WTC11 (cell line): ENCODE data around the gene IST1. TPM values are rescaled to one million over a fixed set of nuclear protein-coding genes. Genes with fewer than 3 reads are reported as not detected.

Experiments used
- ATAC-seq: fragments of 200-7000 bp; cut with Tn5 transposase; 2 replicates; pipeline ENCODE4 v1.10.0; 2021; ENCODE audit warnings: mild to moderate bottlenecking, moderate library complexity
- CTCF ChIA-PET: fragments of 300-600 bp; sonication (Branson Sonifier 250); formaldehyde crosslinking; loops from one replicate; lab custom pipeline; 2021; ENCODE audit warnings: antibody characterized with exemption; lab: Charles Lee
- POLR2A ChIA-PET: fragments of 350-600 bp; sonication (Branson Sonifier 250); formaldehyde crosslinking; loops from one replicate; lab custom pipeline; 2021; ENCODE audit warnings: antibody characterized with exemption; lab: Charles Lee
- DNase-seq: peaks from one replicate; pipeline ENCODE4 v3.0.0; 2021; ENCODE audit warnings: low spot score
- H3K27ac Mint-ChIP-seq: 2 replicates; pipeline ENCODE4 v1.8.0; 2021; ENCODE audit warnings: mixed read lengths
- H3K27me3 Mint-ChIP-seq: 2 replicates; pipeline ENCODE4 v1.8.0; 2021; ENCODE audit warnings: low read depth, mild to moderate bottlenecking, moderate library complexity, mixed read lengths
- H3K36me3 Mint-ChIP-seq: 2 replicates; pipeline ENCODE4 v1.8.0; 2021; ENCODE audit warnings: mixed read lengths
- H3K4me1 Mint-ChIP-seq: 2 replicates; pipeline ENCODE4 v1.8.0; 2022; ENCODE audit warnings: mixed read lengths
- H3K4me3 Mint-ChIP-seq: 2 replicates; pipeline ENCODE4 v1.8.0; 2021; ENCODE audit warnings: mild to moderate bottlenecking, moderate library complexity, mixed read lengths
- H3K9me3 Mint-ChIP-seq: 2 replicates; pipeline ENCODE4 v1.8.0; 2021; ENCODE audit warnings: mixed read lengths
- AFF4 ChIP-seq: sonication (generic); formaldehyde crosslinking; IDR thresholded peaks from 2 replicates; pipeline ENCODE4 v1.8.1; 2023; ENCODE audit warnings: mild to moderate bottlenecking, missing genetic modification reagents, borderline replicate concordance
- IRF2 ChIP-seq: sonication (generic); formaldehyde crosslinking; IDR thresholded peaks from 2 replicates; pipeline ENCODE4 v1.8.0; 2022; ENCODE audit warnings: low read depth, missing genetic modification reagents, borderline replicate concordance
- JAZF1 ChIP-seq: fragments of 250-450 bp; sonication (Bioruptor Pico); IDR thresholded peaks from 2 replicates; pipeline ENCODE4 v1.9.0; 2021; ENCODE audit warnings: moderate library complexity, mild to moderate bottlenecking, inconsistent platforms
- MAX ChIP-seq: sonication (generic); formaldehyde crosslinking; IDR thresholded peaks from 2 replicates; pipeline ENCODE4 v1.8.0; 2022; ENCODE audit warnings: mild to moderate bottlenecking, missing genetic modification reagents
- NFATC4 ChIP-seq: fragments of 250-450 bp; sonication (Bioruptor Pico); IDR thresholded peaks from 2 replicates; pipeline ENCODE4 v1.9.0; 2021; ENCODE audit warnings: mild to moderate bottlenecking
- NR1H2 ChIP-seq: sonication (generic); formaldehyde crosslinking; IDR thresholded peaks from 2 replicates; pipeline ENCODE4 v1.9.0; 2021; ENCODE audit warnings: mild to moderate bottlenecking, moderate library complexity, missing genetic modification reagents
- TCF7 ChIP-seq: sonication (generic); formaldehyde crosslinking; IDR thresholded peaks from 2 replicates; pipeline ENCODE4 v1.8.0; 2022; ENCODE audit warnings: mild to moderate bottlenecking, low read depth, missing genetic modification reagents, moderate library complexity
- ZNF263 ChIP-seq: sonication (generic); formaldehyde crosslinking; IDR thresholded peaks from 2 replicates; pipeline ENCODE4 v1.8.1; 2022; ENCODE audit warnings: low read depth, mild to moderate bottlenecking, moderate library complexity, missing genetic modification reagents
- ZNF281 ChIP-seq: sonication (generic); formaldehyde crosslinking; IDR thresholded peaks from 2 replicates; pipeline ENCODE4 v1.8.0; 2023; ENCODE audit warnings: mild to moderate bottlenecking, missing genetic modification reagents
- ZNF416 ChIP-seq: fragments of 250-450 bp; sonication (Bioruptor Pico); IDR thresholded peaks from 2 replicates; pipeline ENCODE4 v1.9.0; 2021; ENCODE audit warnings: mild to moderate bottlenecking, inconsistent platforms
- ZNF671 ChIP-seq: fragments of 250-450 bp; sonication (Bioruptor Pico); IDR thresholded peaks from 2 replicates; pipeline ENCODE4 v1.8.0; 2021; ENCODE audit warnings: mild to moderate bottlenecking
- total RNA-seq: library from RNA; stranded (reverse); gene quantifications from 3 replicates; pipeline ENCODE4 v1.2.3, GENCODE V29; 2021
- TF ChIP-seq, protein P1 (sequence below): sonication (generic); formaldehyde crosslinking; IDR thresholded peaks from 2 replicates; pipeline ENCODE4 v1.8.0; 2022; ENCODE audit warnings: mild to moderate bottlenecking, missing genetic modification reagents
- TF ChIP-seq, protein P2 (sequence below): sonication (generic); formaldehyde crosslinking; IDR thresholded peaks from 2 replicates; pipeline ENCODE4 v1.8.1; 2023; ENCODE audit warnings: mild to moderate bottlenecking, missing genetic modification reagents, moderate library complexity
- TF ChIP-seq, protein P3 (sequence below): fragments of 250-450 bp; sonication (Bioruptor Pico); IDR thresholded peaks from 2 replicates; pipeline ENCODE4 v1.8.0; 2021; ENCODE audit warnings: mild to moderate bottlenecking
- TF ChIP-seq, protein P4 (sequence below): sonication (generic); formaldehyde crosslinking; conservative IDR thresholded peaks from 2 replicates; pipeline ENCODE4 v1.8.1; 2023; ENCODE audit warnings: mild to moderate bottlenecking, low read depth, missing genetic modification reagents, moderate library complexity
- TF ChIP-seq, protein P5 (sequence below): sonication (generic); formaldehyde crosslinking; IDR thresholded peaks from 2 replicates; pipeline ENCODE4 v1.8.1; 2023; ENCODE audit warnings: mild to moderate bottlenecking, missing genetic modification reagents

IST1 gene
- total RNA-seq, 1 experiment from 2014 or later, result 272 TPM

GRCh38 chr16:71929048-71929447 lies 33.7 kb downstream of the IST1 start:
- H3K4me3 Mint-ChIP-seq, result no peak overlapping the region
- H3K4me1 Mint-ChIP-seq, result no peaks in the 10 kb centered on the region
- H3K36me3 Mint-ChIP-seq, result peaks cover 64% of the 10 kb centered on the region
- no peak overlapping the region; the same call in 1 of the 2 replicates for H3K27ac Mint-ChIP-seq
- H3K9me3 Mint-ChIP-seq, result no peaks in the 10 kb centered on the region
- CTCF ChIA-PET, result interaction anchor here (1.0 to 1.7 kb wide), 2 partner anchors 29 to 32 kb away, joined by 3 to 6 read pairs; no protein-coding TSS in a partner anchor
- no peak for DNase-seq
- POLR2A ChIA-PET, result interaction anchor here (0.7 to 0.8 kb wide), 3 partner anchors 13 to 46 kb away, joined by 3 to 5 read pairs (median 3); partner anchors contain the start of gene ZNF821
- H3K27me3 Mint-ChIP-seq, result no peaks in the 10 kb centered on the region
- TF ChIP-seq, protein P1, sequence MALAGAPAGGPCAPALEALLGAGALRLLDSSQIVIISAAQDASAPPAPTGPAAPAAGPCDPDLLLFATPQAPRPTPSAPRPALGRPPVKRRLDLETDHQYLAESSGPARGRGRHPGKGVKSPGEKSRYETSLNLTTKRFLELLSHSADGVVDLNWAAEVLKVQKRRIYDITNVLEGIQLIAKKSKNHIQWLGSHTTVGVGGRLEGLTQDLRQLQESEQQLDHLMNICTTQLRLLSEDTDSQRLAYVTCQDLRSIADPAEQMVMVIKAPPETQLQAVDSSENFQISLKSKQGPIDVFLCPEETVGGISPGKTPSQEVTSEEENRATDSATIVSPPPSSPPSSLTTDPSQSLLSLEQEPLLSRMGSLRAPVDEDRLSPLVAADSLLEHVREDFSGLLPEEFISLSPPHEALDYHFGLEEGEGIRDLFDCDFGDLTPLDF (CRISPR knock-in tag), result no peak
- TF ChIP-seq NR1H2 (CRISPR knock-in tag) (no peak), ZNF281 (no peak), IRF2 (CRISPR knock-in tag) (no peak), JAZF1 (CRISPR knock-in tag) (no peak), ZNF263 (CRISPR knock-in tag) (no peak), NFATC4 (no peak), ZNF671 (CRISPR knock-in tag) (no peak), AFF4 (no peak), MAX (CRISPR knock-in tag) (no peak), ZNF416 (CRISPR knock-in tag) (no peak), TCF7 (no peak)
- TF ChIP-seq, protein P2, sequence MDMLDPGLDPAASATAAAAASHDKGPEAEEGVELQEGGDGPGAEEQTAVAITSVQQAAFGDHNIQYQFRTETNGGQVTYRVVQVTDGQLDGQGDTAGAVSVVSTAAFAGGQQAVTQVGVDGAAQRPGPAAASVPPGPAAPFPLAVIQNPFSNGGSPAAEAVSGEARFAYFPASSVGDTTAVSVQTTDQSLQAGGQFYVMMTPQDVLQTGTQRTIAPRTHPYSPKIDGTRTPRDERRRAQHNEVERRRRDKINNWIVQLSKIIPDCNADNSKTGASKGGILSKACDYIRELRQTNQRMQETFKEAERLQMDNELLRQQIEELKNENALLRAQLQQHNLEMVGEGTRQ, result no peak
- TF ChIP-seq, protein P3, sequence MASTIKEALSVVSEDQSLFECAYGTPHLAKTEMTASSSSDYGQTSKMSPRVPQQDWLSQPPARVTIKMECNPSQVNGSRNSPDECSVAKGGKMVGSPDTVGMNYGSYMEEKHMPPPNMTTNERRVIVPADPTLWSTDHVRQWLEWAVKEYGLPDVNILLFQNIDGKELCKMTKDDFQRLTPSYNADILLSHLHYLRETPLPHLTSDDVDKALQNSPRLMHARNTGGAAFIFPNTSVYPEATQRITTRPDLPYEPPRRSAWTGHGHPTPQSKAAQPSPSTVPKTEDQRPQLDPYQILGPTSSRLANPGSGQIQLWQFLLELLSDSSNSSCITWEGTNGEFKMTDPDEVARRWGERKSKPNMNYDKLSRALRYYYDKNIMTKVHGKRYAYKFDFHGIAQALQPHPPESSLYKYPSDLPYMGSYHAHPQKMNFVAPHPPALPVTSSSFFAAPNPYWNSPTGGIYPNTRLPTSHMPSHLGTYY, result no peak
- TF ChIP-seq, protein P4, sequence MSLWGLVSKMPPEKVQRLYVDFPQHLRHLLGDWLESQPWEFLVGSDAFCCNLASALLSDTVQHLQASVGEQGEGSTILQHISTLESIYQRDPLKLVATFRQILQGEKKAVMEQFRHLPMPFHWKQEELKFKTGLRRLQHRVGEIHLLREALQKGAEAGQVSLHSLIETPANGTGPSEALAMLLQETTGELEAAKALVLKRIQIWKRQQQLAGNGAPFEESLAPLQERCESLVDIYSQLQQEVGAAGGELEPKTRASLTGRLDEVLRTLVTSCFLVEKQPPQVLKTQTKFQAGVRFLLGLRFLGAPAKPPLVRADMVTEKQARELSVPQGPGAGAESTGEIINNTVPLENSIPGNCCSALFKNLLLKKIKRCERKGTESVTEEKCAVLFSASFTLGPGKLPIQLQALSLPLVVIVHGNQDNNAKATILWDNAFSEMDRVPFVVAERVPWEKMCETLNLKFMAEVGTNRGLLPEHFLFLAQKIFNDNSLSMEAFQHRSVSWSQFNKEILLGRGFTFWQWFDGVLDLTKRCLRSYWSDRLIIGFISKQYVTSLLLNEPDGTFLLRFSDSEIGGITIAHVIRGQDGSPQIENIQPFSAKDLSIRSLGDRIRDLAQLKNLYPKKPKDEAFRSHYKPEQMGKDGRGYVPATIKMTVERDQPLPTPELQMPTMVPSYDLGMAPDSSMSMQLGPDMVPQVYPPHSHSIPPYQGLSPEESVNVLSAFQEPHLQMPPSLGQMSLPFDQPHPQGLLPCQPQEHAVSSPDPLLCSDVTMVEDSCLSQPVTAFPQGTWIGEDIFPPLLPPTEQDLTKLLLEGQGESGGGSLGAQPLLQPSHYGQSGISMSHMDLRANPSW (CRISPR knock-in tag), result no peak
- TF ChIP-seq, protein P5, sequence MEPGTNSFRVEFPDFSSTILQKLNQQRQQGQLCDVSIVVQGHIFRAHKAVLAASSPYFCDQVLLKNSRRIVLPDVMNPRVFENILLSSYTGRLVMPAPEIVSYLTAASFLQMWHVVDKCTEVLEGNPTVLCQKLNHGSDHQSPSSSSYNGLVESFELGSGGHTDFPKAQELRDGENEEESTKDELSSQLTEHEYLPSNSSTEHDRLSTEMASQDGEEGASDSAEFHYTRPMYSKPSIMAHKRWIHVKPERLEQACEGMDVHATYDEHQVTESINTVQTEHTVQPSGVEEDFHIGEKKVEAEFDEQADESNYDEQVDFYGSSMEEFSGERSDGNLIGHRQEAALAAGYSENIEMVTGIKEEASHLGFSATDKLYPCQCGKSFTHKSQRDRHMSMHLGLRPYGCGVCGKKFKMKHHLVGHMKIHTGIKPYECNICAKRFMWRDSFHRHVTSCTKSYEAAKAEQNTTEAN (CRISPR knock-in tag), result no peak
- ATAC-seq, result no peak
